ENCODE results near the gene RGMB.
"Not testable (repeated sequence)": the region's sequence is repeated elsewhere in the genome, so short reads cannot be mapped to it uniquely, and the experiment has no call there.

Gene RGMB

GRCh38 chr5:98773464-98774191 is at the start of gene RGMB:
RGMB (plus strand) TSS chr5:98773663; CDS start chr5:98774071, 408 bp downstream.
- DNase-seq (ENCODE audit: low read depth): peak; percentile 98

GRCh38 chr5:98726258-98726657 is 47.2 kb upstream of the RGMB start:
- no peak for DNase-seq (ENCODE audit: low read depth)

- no peak for DNase-seq (ENCODE audit: low read depth)
These were observed 45.8 kb upstream of the RGMB start for GRCh38 chr5:98727686-98728085.

GRCh38 chr5:98734646-98735045 is 38.8 kb upstream of the RGMB start:
- DNase-seq (ENCODE audit: low read depth): no peak

GRCh38 chr5:98735806-98736507 is 37.5 kb upstream of the RGMB start:
- DNase-seq (ENCODE audit: low read depth): peak; percentile 31

GRCh38 chr5:98736753-98737152 is 36.7 kb upstream of the RGMB start:
- DNase-seq (ENCODE audit: low read depth): no peak

- DNase-seq (ENCODE audit: low read depth): not testable (repeated sequence)
These were observed 36.0 kb upstream of the RGMB start for GRCh38 chr5:98737441-98737840.

GRCh38 chr5:98738481-98739149 is 34.8 kb upstream of the RGMB start:
- DNase-seq (ENCODE audit: low read depth): not testable (repeated sequence)

- no peak for DNase-seq (ENCODE audit: low read depth)
These were observed 31.5 kb upstream of the RGMB start for GRCh38 chr5:98741926-98742325.

- no peak for DNase-seq (ENCODE audit: low read depth)
These were observed 30.9 kb upstream of the RGMB start for GRCh38 chr5:98742396-98743073.

- DNase-seq (ENCODE audit: low read depth): not testable (repeated sequence)
These were observed 25.2 kb upstream of the RGMB start for GRCh38 chr5:98748259-98748658.

- no peak for DNase-seq (ENCODE audit: low read depth)
These were observed 24.4 kb upstream of the RGMB start for GRCh38 chr5:98749046-98749445.

GRCh38 chr5:98750693-98751092 is 22.8 kb upstream of the RGMB start:
- no peak for DNase-seq (ENCODE audit: low read depth)

- DNase-seq (ENCODE audit: low read depth): not testable (repeated sequence)
These were observed 21.1 kb upstream of the RGMB start for GRCh38 chr5:98752331-98752730.

GRCh38 chr5:98752801-98753200 is 20.7 kb upstream of the RGMB start:
- DNase-seq (ENCODE audit: low read depth): not testable (repeated sequence)

GRCh38 chr5:98753507-98753906 is 20.0 kb upstream of the RGMB start:
- no peak for DNase-seq (ENCODE audit: low read depth)

GRCh38 chr5:98755406-98755805 is 18.1 kb upstream of the RGMB start:
- no peak for DNase-seq (ENCODE audit: low read depth)

- no peak for DNase-seq (ENCODE audit: low read depth)
These were observed 15.5 kb upstream of the RGMB start for GRCh38 chr5:98757978-98758377.

- DNase-seq (ENCODE audit: low read depth): peak; percentile 91
These were observed 10.3 kb upstream of the RGMB start for GRCh38 chr5:98763001-98763630.

GRCh38 chr5:98765815-98766214 is 7.6 kb upstream of the RGMB start:
- DNase-seq (ENCODE audit: low read depth): no peak

GRCh38 chr5:98767581-98767980 is 5.9 kb upstream of the RGMB start:
- no peak for DNase-seq (ENCODE audit: low read depth)

Measured in GM04504 (cell line).